ENCODE data around the gene INO80B.
"Not testable (repeated sequence)": the region's sequence is repeated elsewhere in the genome, so short reads cannot be mapped to it uniquely, and the experiment has no call there.

The INO80B gene

GRCh38 chr2:74425523-74425922, 29.4 kb upstream of the INO80B start:
- no peak for DNase-seq (ENCODE audit: low read depth in 3 of 3, low spot score in 1 of 3)

- DNase-seq (ENCODE audit: low read depth in 3 of 3, low spot score in 1 of 3) = no peak
Measured at GRCh38 chr2:74426181-74426758, 28.6 kb upstream of the INO80B start.

- no peak for DNase-seq (ENCODE audit: low read depth in 3 of 3, low spot score in 1 of 3)
Measured at GRCh38 chr2:74427551-74427950, 27.3 kb upstream of the INO80B start.

- DNase-seq (ENCODE audit: low read depth in 3 of 3, low spot score in 1 of 3) = no peak
Measured at GRCh38 chr2:74428675-74429074, 26.2 kb upstream of the INO80B start.

- no peak for DNase-seq (ENCODE audit: low read depth in 3 of 3, low spot score in 1 of 3)
Measured at GRCh38 chr2:74429487-74430451, 25.1 kb upstream of the INO80B start.

GRCh38 chr2:74430502-74430901, 24.4 kb upstream of the INO80B start:
- DNase-seq (ENCODE audit: low read depth in 3 of 3, low spot score in 1 of 3) = no peak

GRCh38 chr2:74436111-74436805, 18.6 kb upstream of the INO80B start:
- no peak for DNase-seq (ENCODE audit: low read depth in 3 of 3, low spot score in 1 of 3)

- no peak for DNase-seq (ENCODE audit: low read depth in 3 of 3, low spot score in 1 of 3)
Measured at GRCh38 chr2:74436848-74437695, 17.8 kb upstream of the INO80B start.

- DNase-seq (ENCODE audit: low read depth in 3 of 3, low spot score in 1 of 3) = no peak
Measured at GRCh38 chr2:74438248-74438647, 16.6 kb upstream of the INO80B start.

- no peak for DNase-seq (ENCODE audit: low read depth in 3 of 3, low spot score in 1 of 3)
Measured at GRCh38 chr2:74439373-74439772, 15.5 kb upstream of the INO80B start.

GRCh38 chr2:74439803-74440377, 15.0 kb upstream of the INO80B start:
- DNase-seq (ENCODE audit: low read depth in 3 of 3, low spot score in 1 of 3) = no peak

- DNase-seq (ENCODE audit: low read depth in 3 of 3, low spot score in 1 of 3) = no peak
Measured at GRCh38 chr2:74440378-74441169, 14.3 kb upstream of the INO80B start.

GRCh38 chr2:74441170-74441689, 13.7 kb upstream of the INO80B start:
- DNase-seq (ENCODE audit: low read depth in 3 of 3, low spot score in 1 of 3) = no peak

GRCh38 chr2:74441690-74442482, 13.0 kb upstream of the INO80B start, which contains the start of gene RTKN:
TSS of gene RTKN (minus strand) at chr2:74441937. CDS start at chr2:74441816, 121 bp downstream.
- DNase-seq (ENCODE audit: low read depth in 3 of 3, low spot score in 1 of 3) = no peak

GRCh38 chr2:74442483-74443297, 12.2 kb upstream of the INO80B start:
- not testable (repeated sequence) for DNase-seq (ENCODE audit: low read depth in 3 of 3, low spot score in 1 of 3)

GRCh38 chr2:74444498-74445318, 10.2 kb upstream of the INO80B start:
- DNase-seq (ENCODE audit: low read depth in 3 of 3, low spot score in 1 of 3) = no peak

Measured in stimulated activated CD4-positive, alpha-beta T cell treated with anti-CD3 and anti-CD28 coated beads, TNF-alpha, amount 100 ng/mL, for 1 hour (primary cell).